Stimulated activated CD8-positive, alpha-beta memory T cell treated with anti-CD3 and anti-CD28 coated beads, Interleukin-7, amount 100 ng/mL, for 1 hour (primary cell): Measurements from ENCODE around the gene LRMDA.
"Not testable (repeated sequence)": the region's sequence is repeated elsewhere in the genome, so short reads cannot be mapped to it uniquely, and the experiment has no call there.

ENCODE experiments used
- DNase-seq, 2 donors: peaks; one replicate each; pipeline ENCODE4 v3.0.0-alpha.2; 2020; ENCODE audit warnings: low read depth in 2 of 2

LRMDA gene

GRCh38 chr10:76492026-76492425, 1060.6 kb downstream of the LRMDA start:
- no peak for DNase-seq

- no peak for DNase-seq
These were observed 1061.5 kb downstream of the LRMDA start for GRCh38 chr10:76492678-76493472.

- DNase-seq = no peak
These were observed 1066.2 kb downstream of the LRMDA start for GRCh38 chr10:76497666-76498065.

- DNase-seq = no peak
These were observed 1073.4 kb downstream of the LRMDA start for GRCh38 chr10:76504823-76505222.

GRCh38 chr10:76509446-76509845, 1078.0 kb downstream of the LRMDA start:
- no peak for DNase-seq

- no peak for DNase-seq
These were observed 1082.9 kb downstream of the LRMDA start for GRCh38 chr10:76514321-76514720.

GRCh38 chr10:76514869-76515268, 1083.4 kb downstream of the LRMDA start:
- DNase-seq = no peak

- no peak for DNase-seq
These were observed 1091.1 kb downstream of the LRMDA start for GRCh38 chr10:76522547-76522946.

- DNase-seq = no peak
These were observed 1091.8 kb downstream of the LRMDA start for GRCh38 chr10:76523246-76523645.

GRCh38 chr10:76523791-76524351, 1092.4 kb downstream of the LRMDA start:
- DNase-seq = no peak

- not testable (repeated sequence) for DNase-seq
These were observed 1095.4 kb downstream of the LRMDA start for GRCh38 chr10:76526833-76527232.

GRCh38 chr10:76540331-76540730, 1108.9 kb downstream of the LRMDA start:
- no peak for DNase-seq

GRCh38 chr10:76540786-76541185, 1109.4 kb downstream of the LRMDA start:
- no peak for DNase-seq

GRCh38 chr10:76541852-76542251, 1110.4 kb downstream of the LRMDA start:
- DNase-seq = no peak

- DNase-seq = no peak
These were observed 1111.0 kb downstream of the LRMDA start for GRCh38 chr10:76542307-76542930.

GRCh38 chr10:76543655-76544054, 1112.2 kb downstream of the LRMDA start:
- no peak for DNase-seq

- no peak for DNase-seq
These were observed 1113.4 kb downstream of the LRMDA start for GRCh38 chr10:76544789-76545188.

GRCh38 chr10:76546411-76546810, 1115.0 kb downstream of the LRMDA start:
- DNase-seq = no peak

- no peak for DNase-seq
These were observed 1116.0 kb downstream of the LRMDA start for GRCh38 chr10:76547352-76547972.

GRCh38 chr10:76548716-76549115, 1117.3 kb downstream of the LRMDA start:
- no peak for DNase-seq

GRCh38 chr10:76549171-76549570, 1117.7 kb downstream of the LRMDA start:
- DNase-seq = no peak

GRCh38 chr10:76550806-76551205, 1119.4 kb downstream of the LRMDA start:
- DNase-seq = no peak
